Breast epithelium (tissue), 3 donors: ENCODE data around the gene DUOXA2.

Experiments used
- POLR2A ChIP-seq: fragments of 450-650 bp; IDR thresholded peaks from one replicate; pipeline ENCODE4 v1.6.1; 2016; ENCODE audit warnings: antibody characterized with exemption, mild to moderate bottlenecking, moderate library complexity
- TF ChIP-seq, protein P1 (sequence below), 3 donors: fragments of 450-650 bp; IDR thresholded peaks; one replicate each; pipeline ENCODE4 v1.5.1; 2016 to 2017; ENCODE audit warnings: antibody characterized with exemption in 3 of 3, mild to moderate bottlenecking in 3 of 3, moderate library complexity in 3 of 3

DNA sequence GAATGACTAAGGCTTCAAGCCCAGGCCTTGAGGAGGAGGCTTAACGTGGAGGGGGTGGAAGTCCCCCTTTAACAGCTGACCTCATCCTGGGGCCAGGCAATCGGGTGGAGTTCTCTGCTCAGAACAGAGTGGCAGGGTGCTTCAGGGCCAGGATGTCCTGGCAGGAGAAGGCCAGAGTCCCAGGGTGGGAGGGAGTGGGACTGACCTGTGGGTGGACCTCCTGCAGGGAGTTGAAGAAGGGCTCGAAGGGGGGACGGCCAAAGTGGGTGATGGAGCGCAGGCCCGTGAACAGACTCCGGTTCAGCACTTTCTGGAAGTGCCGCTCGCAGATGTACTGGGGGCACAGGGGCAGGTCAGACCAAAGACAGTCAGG is 19.8 kb upstream of the DUOXA2 start:
- TF ChIP-seq POLR2A: no peak
- TF ChIP-seq, protein P1, sequence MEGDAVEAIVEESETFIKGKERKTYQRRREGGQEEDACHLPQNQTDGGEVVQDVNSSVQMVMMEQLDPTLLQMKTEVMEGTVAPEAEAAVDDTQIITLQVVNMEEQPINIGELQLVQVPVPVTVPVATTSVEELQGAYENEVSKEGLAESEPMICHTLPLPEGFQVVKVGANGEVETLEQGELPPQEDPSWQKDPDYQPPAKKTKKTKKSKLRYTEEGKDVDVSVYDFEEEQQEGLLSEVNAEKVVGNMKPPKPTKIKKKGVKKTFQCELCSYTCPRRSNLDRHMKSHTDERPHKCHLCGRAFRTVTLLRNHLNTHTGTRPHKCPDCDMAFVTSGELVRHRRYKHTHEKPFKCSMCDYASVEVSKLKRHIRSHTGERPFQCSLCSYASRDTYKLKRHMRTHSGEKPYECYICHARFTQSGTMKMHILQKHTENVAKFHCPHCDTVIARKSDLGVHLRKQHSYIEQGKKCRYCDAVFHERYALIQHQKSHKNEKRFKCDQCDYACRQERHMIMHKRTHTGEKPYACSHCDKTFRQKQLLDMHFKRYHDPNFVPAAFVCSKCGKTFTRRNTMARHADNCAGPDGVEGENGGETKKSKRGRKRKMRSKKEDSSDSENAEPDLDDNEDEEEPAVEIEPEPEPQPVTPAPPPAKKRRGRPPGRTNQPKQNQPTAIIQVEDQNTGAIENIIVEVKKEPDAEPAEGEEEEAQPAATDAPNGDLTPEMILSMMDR (IDR thresholded peaks at IDR 0.05): no peak
